ENCODE measurements around the gene SGCD.
A peak's percentile ranks its signal among the peaks of the same experiment; 100 is the strongest.

The SGCD gene

GRCh38 chr5:156479849-156480248 lies 152.9 kb downstream of the SGCD start:
- POLR2A ChIA-PET, result no interaction called here
- TF ChIP-seq, protein P1, sequence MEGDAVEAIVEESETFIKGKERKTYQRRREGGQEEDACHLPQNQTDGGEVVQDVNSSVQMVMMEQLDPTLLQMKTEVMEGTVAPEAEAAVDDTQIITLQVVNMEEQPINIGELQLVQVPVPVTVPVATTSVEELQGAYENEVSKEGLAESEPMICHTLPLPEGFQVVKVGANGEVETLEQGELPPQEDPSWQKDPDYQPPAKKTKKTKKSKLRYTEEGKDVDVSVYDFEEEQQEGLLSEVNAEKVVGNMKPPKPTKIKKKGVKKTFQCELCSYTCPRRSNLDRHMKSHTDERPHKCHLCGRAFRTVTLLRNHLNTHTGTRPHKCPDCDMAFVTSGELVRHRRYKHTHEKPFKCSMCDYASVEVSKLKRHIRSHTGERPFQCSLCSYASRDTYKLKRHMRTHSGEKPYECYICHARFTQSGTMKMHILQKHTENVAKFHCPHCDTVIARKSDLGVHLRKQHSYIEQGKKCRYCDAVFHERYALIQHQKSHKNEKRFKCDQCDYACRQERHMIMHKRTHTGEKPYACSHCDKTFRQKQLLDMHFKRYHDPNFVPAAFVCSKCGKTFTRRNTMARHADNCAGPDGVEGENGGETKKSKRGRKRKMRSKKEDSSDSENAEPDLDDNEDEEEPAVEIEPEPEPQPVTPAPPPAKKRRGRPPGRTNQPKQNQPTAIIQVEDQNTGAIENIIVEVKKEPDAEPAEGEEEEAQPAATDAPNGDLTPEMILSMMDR (IDR thresholded peaks at IDR 0.05; ENCODE audit: insufficient read depth, low read length, missing control alignments), result no peak

DNA sequence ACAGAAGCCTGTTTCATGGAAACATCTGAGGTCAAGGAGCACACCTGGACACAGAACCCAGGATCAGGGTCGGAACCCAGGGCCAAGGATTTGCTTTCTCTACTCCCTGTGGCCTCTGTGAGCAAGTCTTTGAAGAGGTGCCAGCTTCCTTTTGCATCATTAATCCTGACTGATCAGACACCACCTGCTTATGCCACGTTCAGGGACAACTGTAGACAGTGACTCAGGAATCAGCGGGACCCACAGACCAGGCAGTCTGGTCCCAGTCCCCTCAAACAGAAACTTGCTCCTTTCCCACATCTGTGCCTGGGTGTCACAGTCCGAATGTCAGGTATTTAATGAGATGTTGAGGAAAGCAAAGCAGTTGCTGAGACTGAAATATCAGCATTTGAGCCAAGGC lies 154.8 kb downstream of the SGCD start:
- DNase-seq (ENCODE audit: low read depth, low spot score), result no peak
- ChIA-PET CTCF (no interaction called here), POLR2A (no interaction called here)
- no peak overlapping the region for H3K4me3 ChIP-seq (ENCODE audit: low read depth, low read length)
- TF ChIP-seq, protein P1 (IDR thresholded peaks at IDR 0.05; ENCODE audit: insufficient read depth, low read length, missing control alignments), result no peak

More at GRCh38 chr5:156479849-156480248, 152.9 kb downstream of the SGCD start:
- H3K4me3 ChIP-seq (ENCODE audit: low read depth, low read length), result no peak overlapping the region
- CTCF ChIA-PET, result no interaction called here
- peak; percentile 64 for DNase-seq (ENCODE audit: low read depth, low spot score)

- POLR2A ChIA-PET, result interaction anchor here (0.9 kb wide), 1 partner anchor 52 kb away, joined by 4 read pairs; no protein-coding TSS in a partner anchor
- CTCF ChIA-PET, result no interaction called here
- no peak for DNase-seq (ENCODE audit: low read depth, low spot score)
- TF ChIP-seq, protein P1 (IDR thresholded peaks at IDR 0.05; ENCODE audit: insufficient read depth, low read length, missing control alignments), result no peak
- H3K4me3 ChIP-seq (ENCODE audit: low read depth, low read length), result no peak overlapping the region
Observed at GRCh38 chr5:156482818-156483217, 155.9 kb downstream of the SGCD start.

DNA sequence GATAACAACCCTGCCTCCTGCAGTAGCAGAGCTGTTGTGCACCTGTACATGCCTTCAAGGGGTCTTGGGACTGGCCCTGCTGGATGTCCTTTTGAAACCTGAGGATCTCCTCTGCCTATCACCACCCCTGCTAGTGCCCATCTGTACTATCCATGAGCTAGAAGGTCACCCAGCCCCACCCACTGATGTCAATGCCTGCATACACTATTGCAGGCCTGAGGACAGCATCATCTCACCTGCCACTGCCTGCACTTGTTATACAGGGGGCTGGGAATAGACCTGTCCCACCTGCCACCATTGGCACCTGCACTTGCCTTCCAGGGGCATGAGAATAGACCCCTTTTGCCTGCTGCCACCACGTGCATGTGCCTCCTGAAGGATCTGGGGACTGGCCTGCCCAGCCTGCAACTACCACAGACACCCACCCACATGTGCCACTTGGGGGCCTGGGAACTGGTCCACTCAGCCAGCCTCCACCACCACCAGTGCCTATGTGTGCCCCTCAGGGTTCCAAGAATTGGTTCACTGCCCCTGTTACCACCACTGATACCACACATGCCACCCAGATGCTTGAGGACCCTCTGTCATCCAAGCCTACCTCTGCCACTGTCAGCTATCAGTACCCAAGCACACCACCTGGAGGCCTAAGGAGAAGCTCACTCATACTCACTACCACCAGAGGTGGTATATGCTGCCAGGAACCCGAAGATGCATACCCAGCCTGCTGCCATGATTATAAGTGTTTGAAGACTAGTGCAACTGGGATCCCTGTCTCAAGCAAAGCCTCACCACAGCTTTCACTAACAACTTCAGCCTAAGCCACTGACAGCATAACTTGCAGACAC lies 159.7 kb downstream of the SGCD start:
- POLR2A ChIA-PET, result no interaction called here
- CTCF ChIA-PET, result interaction anchor here (1.0 kb wide), 1 partner anchor 786 kb away, joined by 3 read pairs; no protein-coding TSS in a partner anchor
- DNase-seq (ENCODE audit: low read depth, low spot score), result no peak
- no peak overlapping the region for H3K4me3 ChIP-seq (ENCODE audit: low read depth, low read length)
- TF ChIP-seq, protein P1 (IDR thresholded peaks at IDR 0.05; ENCODE audit: insufficient read depth, low read length, missing control alignments), result no peak

GRCh38 chr5:156491766-156492165 lies 164.8 kb downstream of the SGCD start:
- CTCF ChIA-PET, result no interaction called here

DNA sequence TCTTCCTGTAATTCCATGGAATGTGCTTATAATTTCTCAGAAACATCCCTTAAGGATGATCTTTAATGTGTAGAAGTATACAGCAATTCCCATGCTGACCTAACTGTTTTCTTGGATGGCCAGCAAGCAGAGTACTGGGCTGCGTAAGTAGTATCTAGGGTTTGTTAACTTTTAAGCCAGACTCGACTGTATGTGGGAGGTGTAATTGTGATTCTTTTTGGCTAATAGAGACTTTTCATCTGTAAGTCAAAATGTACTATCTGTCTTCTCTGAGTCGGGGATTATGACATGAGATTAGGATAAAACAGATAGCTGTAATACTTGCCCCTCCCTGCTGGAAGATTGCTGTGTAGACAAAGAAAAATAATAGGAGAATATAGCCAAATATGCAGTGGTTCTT lies 169.3 kb downstream of the SGCD start:
- ChIA-PET POLR2A (no interaction called here), CTCF (no interaction called here)
- TF ChIP-seq, protein P1 (IDR thresholded peaks at IDR 0.05; ENCODE audit: insufficient read depth, low read length, missing control alignments), result no peak
- no peak overlapping the region for H3K4me3 ChIP-seq (ENCODE audit: low read depth, low read length)
- no peak for DNase-seq (ENCODE audit: low read depth, low spot score)

More at GRCh38 chr5:156491766-156492165, 164.8 kb downstream of the SGCD start:
- no peak overlapping the region for H3K4me3 ChIP-seq (ENCODE audit: low read depth, low read length)
- TF ChIP-seq, protein P1 (IDR thresholded peaks at IDR 0.05; ENCODE audit: insufficient read depth, low read length, missing control alignments), result no peak
- POLR2A ChIA-PET, result no interaction called here
- DNase-seq (ENCODE audit: low read depth, low spot score), result no peak

Measured in AG04449 (cell line).